Activated T-cell treated with anti-CD3 and anti-CD28 coated beads, Interleukin-2, amount 50 U/mL, for 4 hours (primary cell): ENCODE results near the gene TAT. TPM values are rescaled to one million over a fixed set of nuclear protein-coding genes. Genes with fewer than 3 reads are reported as not detected.
A peak's percentile ranks its signal among the peaks of the same experiment; 100 is the strongest.
"Not testable (repeated sequence)": the region's sequence is repeated elsewhere in the genome, so short reads cannot be mapped to it uniquely, and the experiment has no call there.

ENCODE experiments used
- ATAC-seq, 2 donors: fragments of 200-7000 bp; cut with Tn5 transposase; one replicate each; pipeline ENCODE4 v1.10.0; 2021
- DNase-seq: peaks from one replicate; pipeline ENCODE4 v3.0.0-alpha.2; 2020
- H3K27me3 Mint-ChIP-seq: one replicate; pipeline ENCODE4 v1.8.0; 2021; ENCODE audit warnings: low read depth, mixed read lengths
- H3K36me3 Mint-ChIP-seq: one replicate; pipeline ENCODE4 v1.8.0; 2022; ENCODE audit warnings: mixed read lengths; ENCODE audit not compliant: insufficient read depth
- H3K4me1 Mint-ChIP-seq: one replicate; pipeline ENCODE4 v1.8.0; 2021; ENCODE audit warnings: low read depth, mixed read lengths
- H3K4me3 Mint-ChIP-seq: one replicate; pipeline ENCODE4 v1.8.0; 2021; ENCODE audit warnings: mild to moderate bottlenecking, moderate library complexity, mixed read lengths
- H3K9me3 Mint-ChIP-seq: one replicate; pipeline ENCODE4 v1.8.0; 2021; ENCODE audit warnings: mixed read lengths
- total RNA-seq, 3 donors: library from RNA; stranded (reverse); gene quantifications; one replicate each; pipeline ENCODE4 v1.2.1, GENCODE V29; 2021

Gene TAT
- total RNA-seq, 3 donors from 2014 or later = 0.45 to 0.54 (median 0.48) TPM

DNA sequence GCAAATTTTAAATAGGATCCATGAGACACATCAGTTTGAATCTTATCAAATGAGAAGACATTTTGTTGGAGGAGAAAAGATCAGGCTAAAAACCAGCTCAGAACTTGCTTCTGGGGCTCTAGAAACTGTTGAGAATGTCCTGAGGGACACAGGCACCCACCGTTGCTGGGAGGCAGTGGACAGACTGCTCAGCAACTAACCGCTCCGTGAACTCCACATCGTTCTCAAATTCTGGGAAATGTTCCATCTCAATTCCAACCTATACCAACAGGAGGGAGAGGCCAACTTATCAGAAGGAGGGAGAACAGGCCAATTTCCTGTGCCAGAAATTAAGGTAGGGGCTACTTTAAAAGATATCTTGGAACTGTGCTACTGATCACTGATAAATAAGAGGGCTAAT, 8.3 kb downstream of the TAT start:
- H3K4me3 Mint-ChIP-seq = no peak overlapping the region
- H3K27me3 Mint-ChIP-seq = no peaks in the 10 kb centered on the region
- DNase-seq (no peak), ATAC-seq (no peak)
- no peaks in the 10 kb centered on the region for H3K9me3 Mint-ChIP-seq
- no peaks in the 10 kb centered on the region for H3K36me3 Mint-ChIP-seq
- peaks cover 16% of the 10 kb centered on the region for H3K4me1 Mint-ChIP-seq

DNA sequence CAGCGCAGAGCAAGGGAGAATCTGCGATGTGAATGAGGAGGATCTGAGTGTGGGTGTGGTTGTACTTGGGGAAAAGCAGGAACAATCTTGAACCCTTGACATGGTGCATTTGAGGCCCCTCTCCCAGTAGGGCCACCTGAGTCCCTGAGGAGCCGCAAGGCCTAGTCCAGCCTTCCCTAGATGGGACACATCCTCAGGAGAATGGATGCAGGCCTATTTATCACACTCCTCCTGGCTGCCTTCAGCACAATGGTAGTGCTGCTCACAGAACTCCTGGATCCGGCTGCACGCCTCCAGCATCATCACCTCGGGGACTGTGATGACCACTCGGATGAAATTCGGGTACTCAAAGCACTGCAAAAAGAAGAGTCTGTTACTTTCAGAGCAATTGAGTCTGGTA, 9.0 kb downstream of the TAT start:
- no peaks in the 10 kb centered on the region for H3K9me3 Mint-ChIP-seq
- ATAC-seq (no peak), DNase-seq (no peak)
- no peak overlapping the region for H3K4me3 Mint-ChIP-seq
- H3K36me3 Mint-ChIP-seq = no peaks in the 10 kb centered on the region
- H3K4me1 Mint-ChIP-seq = peaks cover 16% of the 10 kb centered on the region
- no peaks in the 10 kb centered on the region for H3K27me3 Mint-ChIP-seq

DNA sequence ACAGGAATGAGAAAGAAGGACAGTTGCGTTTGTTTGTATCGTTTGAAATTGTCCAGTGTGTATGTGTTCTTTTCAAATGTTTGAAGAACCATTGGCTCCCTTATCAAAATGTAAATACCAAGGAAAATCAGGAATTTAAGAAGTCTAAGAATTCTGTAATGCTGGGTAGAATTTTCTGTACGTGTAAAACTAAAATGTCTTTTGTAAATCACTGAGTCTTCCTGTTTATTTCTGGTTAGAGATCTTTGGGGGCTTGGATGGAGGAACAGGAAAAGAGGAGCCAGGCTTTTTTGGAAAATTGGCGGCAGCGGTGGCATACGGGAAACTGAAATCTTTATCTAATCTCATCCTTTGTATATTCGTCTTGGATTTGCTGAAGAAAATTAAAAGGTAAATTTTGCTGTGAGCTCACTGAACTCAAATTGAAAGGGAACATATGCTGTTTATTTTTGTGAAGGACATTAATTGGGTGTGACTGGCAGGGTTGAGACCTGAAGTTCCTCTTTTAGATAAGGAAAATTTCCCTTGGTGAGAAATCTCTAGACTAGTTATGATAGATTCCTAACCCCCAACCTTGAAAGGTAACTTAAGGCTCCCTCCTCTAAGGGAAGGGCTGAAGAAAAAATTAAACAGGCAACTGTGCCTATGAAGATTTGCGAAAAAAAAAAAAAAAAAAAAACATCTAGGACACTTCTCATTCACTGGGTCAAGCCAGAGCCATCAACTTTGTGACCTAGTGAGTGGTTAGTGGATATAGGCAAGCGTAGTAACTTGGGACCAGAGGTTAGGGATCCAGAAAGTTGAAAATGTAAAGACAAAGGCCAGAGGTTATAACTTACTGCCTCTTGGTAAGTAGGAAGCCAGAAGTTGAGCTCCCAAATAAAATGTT, 10.8 kb downstream of the TAT start:
- DNase-seq (no peak), ATAC-seq (no peak)
- Mint-ChIP-seq H3K4me3 (peak overlapping the region; percentile 89), H3K9me3 (peaks cover 8% of the 10 kb centered on the region), H3K36me3 (no peaks in the 10 kb centered on the region), H3K27me3 (no peaks in the 10 kb centered on the region), H3K4me1 (peaks cover 16% of the 10 kb centered on the region)

DNA sequence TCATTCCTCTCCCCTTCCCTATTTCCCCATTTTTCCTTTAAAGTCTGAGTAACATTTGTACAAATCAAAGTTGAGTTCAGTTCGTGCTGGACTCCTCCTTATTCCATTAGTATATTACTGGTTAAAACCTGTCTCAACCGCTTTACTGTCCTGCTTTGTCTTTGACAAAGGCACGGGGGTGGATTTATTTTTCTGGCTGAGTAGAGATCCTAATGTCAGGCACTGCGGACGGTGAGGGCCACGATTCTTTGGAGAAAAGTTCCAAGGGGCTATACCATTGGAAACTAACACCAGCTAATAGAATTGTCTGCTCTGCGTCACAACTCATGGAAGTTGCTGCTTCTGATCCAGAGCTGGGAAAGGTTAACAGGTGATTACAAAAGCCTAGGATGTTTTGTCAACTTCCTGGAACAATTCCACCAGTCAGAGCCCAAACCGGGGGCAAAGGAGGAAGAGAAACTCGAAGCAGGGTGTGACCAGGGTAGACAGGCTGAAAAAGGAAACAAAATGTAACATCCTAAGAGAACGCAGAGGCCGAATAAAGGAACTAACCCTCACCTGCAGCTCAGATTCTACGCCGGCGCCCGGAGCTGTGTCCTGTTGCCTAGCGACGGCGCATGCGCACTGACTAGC, 12.4 kb downstream of the TAT start:
- Mint-ChIP-seq H3K27me3 (no peaks in the 10 kb centered on the region), H3K36me3 (no peaks in the 10 kb centered on the region), H3K4me1 (peaks cover 16% of the 10 kb centered on the region), H3K4me3 (peak overlapping the region; percentile 89), H3K9me3 (peaks cover 8% of the 10 kb centered on the region)
- no peak for ATAC-seq
- no peak for DNase-seq

DNA sequence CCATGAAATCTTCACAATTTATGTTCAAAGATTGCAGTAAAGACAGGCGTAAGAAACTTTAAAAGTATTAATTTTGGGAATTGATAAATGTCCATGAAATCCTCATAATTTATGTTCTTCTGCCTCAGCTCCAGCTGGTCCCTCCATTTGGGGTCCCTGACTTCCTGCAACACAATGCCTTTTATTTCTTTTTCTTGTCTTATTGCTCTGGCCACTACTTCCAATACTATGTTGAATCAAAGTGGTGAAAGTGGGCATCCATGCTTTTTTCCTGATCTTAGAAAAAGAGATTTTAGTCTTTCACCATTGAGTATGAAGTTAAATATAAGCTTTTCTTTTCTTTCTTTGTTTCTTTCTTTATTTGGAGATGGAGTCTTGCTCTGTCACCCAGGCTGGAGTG, 14.3 kb downstream of the TAT start:
- peaks cover 16% of the 10 kb centered on the region for H3K4me1 Mint-ChIP-seq
- H3K27me3 Mint-ChIP-seq = no peaks in the 10 kb centered on the region
- no peak for ATAC-seq
- no peaks in the 10 kb centered on the region for H3K36me3 Mint-ChIP-seq
- H3K9me3 Mint-ChIP-seq = peaks cover 8% of the 10 kb centered on the region
- no peak overlapping the region for H3K4me3 Mint-ChIP-seq
- no peak for DNase-seq

DNA sequence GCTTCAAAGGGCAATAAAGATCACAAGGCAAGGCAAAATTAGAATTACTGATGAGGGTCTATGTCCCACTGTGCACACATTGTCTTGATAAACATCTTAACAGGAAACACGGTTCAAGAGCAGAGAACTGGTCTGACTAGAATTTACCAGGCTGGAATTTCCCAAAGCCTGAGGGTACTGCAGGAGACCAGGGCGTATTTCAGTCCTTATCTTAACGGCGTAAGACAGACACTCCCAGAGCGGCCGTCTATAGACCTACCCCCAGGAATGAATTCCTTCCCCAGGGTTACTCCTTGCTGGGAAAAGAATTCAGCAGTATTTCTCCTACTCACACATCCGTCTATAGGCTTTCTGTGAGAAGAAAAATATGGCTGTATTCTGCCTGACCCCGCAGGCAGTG, 15.0 kb downstream of the TAT start:
- not testable (repeated sequence) for ATAC-seq, H3K4me3 Mint-ChIP-seq, DNase-seq, H3K27me3 Mint-ChIP-seq, H3K36me3 Mint-ChIP-seq, H3K9me3 Mint-ChIP-seq
- H3K4me1 Mint-ChIP-seq = peaks cover 16% of the 10 kb centered on the region

DNA sequence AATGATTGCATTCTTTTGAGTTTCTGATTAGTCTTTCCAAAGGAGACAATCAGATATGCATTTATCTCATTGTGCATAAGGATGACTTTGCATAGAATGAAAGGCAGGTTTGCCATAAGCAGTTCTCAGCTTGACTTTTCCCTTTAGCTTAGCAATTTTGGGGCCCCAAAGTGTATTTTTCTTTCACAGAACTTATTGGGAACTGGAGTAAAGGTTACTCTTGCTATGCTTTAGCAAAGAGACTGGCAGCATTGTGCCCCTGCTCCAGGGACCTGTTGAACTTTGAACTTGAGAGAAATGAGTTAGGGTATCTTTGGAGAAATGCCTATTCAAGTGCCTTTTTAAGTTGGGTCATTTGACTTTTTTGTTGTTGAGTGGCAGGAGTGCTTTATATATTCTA, 17.0 kb downstream of the TAT start:
- no peak overlapping the region for H3K4me3 Mint-ChIP-seq
- ATAC-seq (no peak), DNase-seq (no peak)
- H3K9me3 Mint-ChIP-seq = peaks cover 8% of the 10 kb centered on the region
- no peaks in the 10 kb centered on the region for H3K36me3 Mint-ChIP-seq
- peaks cover 7% of the 10 kb centered on the region for H3K4me1 Mint-ChIP-seq
- H3K27me3 Mint-ChIP-seq = no peaks in the 10 kb centered on the region

DNA sequence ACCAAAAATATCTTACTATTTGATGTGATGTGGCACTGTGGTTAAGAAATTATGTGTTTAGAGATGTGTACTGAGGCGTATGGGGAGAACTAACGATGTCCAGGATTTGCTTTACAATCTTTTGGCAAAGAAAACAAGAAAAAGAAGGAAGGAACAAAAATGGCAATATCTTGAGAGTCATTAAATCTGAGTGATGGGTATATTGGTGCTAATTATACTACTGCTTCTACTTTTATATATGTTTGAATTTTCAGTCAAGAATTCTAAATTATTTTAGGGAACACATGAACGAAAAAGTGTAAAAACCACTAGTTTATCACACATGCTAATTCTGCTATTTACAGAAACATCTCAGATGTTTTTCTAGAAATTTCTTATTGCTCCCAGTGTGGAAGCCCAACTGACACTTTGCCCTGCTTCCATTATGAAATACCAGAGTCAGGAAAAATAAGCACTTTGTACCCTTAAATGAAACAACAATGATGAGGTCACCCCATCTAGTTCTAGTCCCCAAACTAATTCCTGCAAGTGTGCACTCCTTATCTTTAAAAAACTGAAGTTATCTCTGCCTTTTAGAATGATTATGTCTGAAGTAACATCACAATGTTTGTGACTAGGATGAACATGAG, 18.8 kb downstream of the TAT start:
- ATAC-seq (no peak), DNase-seq (no peak)
- Mint-ChIP-seq H3K9me3 (peaks cover 8% of the 10 kb centered on the region), H3K4me1 (no peaks in the 10 kb centered on the region), H3K4me3 (no peak overlapping the region), H3K27me3 (no peaks in the 10 kb centered on the region), H3K36me3 (no peaks in the 10 kb centered on the region)

DNA sequence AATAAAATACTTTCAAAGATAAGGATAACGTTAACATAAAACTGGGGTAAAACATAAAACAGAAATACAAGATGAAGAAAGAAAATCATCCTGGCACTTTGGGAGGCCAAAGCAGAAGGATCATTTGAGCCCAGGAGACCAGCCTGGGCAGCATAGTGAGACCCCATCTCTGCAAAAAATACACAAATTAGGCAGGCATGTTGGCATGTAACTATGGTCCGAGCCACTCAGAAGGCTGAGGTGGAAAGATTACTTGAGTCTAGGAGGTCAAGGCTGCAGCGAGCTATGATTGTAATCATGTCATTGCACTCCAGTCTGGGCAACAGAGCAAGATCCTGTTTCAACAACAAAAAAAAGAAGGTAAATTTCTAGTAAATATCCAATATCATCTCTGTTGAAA, 19.6 kb downstream of the TAT start:
- no peaks in the 10 kb centered on the region for H3K36me3 Mint-ChIP-seq
- H3K4me3 Mint-ChIP-seq = no peak overlapping the region
- peaks cover 4% of the 10 kb centered on the region for H3K9me3 Mint-ChIP-seq
- no peak for DNase-seq
- H3K27me3 Mint-ChIP-seq = no peaks in the 10 kb centered on the region
- ATAC-seq = no peak
- H3K4me1 Mint-ChIP-seq = no peaks in the 10 kb centered on the region

DNA sequence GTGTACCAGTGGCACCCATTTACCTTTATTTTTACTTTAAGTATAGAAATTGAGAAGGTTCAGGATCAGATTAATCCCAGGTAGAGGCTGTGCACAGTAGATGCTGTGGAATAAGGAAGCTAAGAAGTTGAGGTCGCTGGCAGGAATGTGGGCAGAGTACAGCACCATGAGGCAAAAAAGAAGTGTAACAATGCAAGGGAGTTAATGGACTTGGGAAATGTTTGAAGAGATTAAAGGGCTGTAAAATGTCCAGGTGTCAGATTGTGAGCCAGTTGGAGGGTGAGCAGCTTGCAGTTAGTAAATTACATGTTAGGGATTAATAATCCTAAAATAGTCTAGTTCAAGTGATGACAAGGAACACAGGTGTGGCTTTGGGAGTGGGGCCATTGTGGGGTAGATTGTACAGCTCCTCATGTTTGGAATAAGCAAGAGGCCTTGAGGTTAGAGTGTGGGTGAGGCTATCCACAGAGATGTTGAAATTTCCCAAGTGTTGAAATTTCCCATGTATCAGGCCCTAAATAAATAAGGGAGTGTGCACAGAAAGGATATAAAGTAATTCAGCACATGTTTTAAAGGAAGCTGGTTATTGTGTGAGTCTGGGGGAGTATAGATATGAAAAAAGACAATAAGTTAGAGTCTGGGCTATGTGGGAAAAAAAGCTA, 21.5 kb downstream of the TAT start:
- no peak overlapping the region for H3K4me3 Mint-ChIP-seq
- ATAC-seq = no peak
- H3K4me1 Mint-ChIP-seq = no peaks in the 10 kb centered on the region
- H3K36me3 Mint-ChIP-seq = no peaks in the 10 kb centered on the region
- H3K27me3 Mint-ChIP-seq = peaks cover 2% of the 10 kb centered on the region
- H3K9me3 Mint-ChIP-seq = no peaks in the 10 kb centered on the region
- DNase-seq = no peak

DNA sequence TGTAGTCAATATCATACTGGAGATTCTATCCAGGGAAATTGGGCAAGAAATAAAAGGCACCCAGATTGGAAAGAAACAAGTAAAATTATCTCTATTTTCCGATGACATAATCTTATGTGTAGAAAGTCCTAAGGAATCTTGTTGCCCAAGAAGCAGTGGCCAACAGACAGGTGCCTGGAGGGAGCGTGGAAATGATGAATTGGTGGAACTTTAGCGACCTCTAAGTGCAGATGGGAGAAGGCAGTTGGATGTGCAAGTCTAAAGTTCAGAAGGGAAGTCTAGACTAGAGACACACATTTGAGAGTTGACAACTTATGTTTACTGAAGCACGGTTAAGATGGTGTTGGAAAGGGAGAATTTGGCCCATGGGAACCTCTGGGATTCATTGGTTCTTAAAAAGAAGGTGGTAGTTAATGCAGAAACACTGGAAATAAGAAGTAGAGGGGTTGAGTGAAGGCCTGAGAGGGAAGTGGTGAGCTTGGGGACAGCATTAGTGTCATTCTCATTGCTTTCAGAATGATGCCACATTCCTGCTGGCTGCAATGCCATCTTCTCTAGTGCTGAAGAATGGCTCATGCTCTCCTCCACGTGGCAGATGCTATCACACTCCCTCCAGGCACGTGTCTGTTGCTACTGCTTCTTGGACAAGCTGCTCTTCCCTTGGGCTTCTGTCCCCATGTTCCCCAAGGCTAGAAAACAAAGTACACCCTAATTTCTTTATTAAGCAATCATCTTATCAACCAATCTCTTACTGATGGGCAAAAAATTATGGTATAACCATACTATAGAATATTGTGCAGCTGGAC, 24.0 kb downstream of the TAT start:
- no peaks in the 10 kb centered on the region for H3K4me1 Mint-ChIP-seq

DNA sequence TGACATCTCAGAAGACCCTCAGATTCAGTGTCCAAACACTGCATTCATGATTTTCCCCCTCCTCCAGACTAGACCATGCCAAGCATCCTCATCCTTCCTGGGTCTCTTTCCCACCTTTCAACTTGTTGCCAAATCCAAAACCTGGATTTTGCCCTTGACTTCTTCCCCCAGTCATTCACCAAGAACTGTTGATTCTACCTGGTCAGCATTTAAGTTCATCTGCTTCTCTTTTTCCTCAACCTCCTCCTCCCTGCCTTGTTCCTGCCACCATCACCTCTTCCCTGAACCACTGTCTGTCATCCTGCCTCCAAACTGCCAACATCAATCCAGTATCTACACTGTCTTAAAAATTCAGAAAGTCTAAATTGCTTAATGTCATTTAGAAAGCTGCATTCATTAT, 29.7 kb downstream of the TAT start:
- Mint-ChIP-seq H3K4me3 (no peak overlapping the region), H3K36me3 (no peaks in the 10 kb centered on the region), H3K27me3 (peaks cover 9% of the 10 kb centered on the region), H3K4me1 (peaks cover 2% of the 10 kb centered on the region), H3K9me3 (no peaks in the 10 kb centered on the region)
- ATAC-seq (no peak), DNase-seq (no peak)

More for the DNA sequence above, 24.0 kb downstream of the TAT start:
- peaks cover 6% of the 10 kb centered on the region for H3K27me3 Mint-ChIP-seq
- no peaks in the 10 kb centered on the region for H3K9me3 Mint-ChIP-seq
- H3K4me3 Mint-ChIP-seq = no peak overlapping the region
- DNase-seq (no peak), ATAC-seq (no peak)
- no peaks in the 10 kb centered on the region for H3K36me3 Mint-ChIP-seq

DNA sequence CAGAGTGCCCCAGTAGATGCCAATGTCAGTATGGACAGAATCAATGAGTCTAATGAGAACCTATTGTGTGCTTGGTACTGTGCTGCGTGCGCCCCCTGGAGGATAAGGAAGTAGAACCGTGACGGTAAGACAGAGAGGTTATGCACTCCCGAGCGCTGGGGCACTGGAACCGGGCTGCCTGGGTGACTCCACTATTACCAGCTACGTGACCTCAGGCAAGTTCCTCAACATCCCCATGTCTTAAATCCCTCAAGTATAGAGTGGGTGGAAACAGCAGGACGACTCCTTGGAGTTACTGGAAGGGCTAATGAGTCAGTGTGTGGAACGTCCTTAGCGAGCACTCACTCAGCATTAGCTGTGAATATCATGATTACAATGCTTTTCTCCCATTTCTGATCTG, 34.5 kb downstream of the TAT start:
- H3K27me3 Mint-ChIP-seq = peaks cover 4% of the 10 kb centered on the region
- ATAC-seq (peak; percentile 70 to 84), DNase-seq (peak; percentile 50)
- peaks cover 7% of the 10 kb centered on the region for H3K4me1 Mint-ChIP-seq
- H3K9me3 Mint-ChIP-seq = no peaks in the 10 kb centered on the region
- no peak overlapping the region for H3K4me3 Mint-ChIP-seq
- H3K36me3 Mint-ChIP-seq = no peaks in the 10 kb centered on the region

DNA sequence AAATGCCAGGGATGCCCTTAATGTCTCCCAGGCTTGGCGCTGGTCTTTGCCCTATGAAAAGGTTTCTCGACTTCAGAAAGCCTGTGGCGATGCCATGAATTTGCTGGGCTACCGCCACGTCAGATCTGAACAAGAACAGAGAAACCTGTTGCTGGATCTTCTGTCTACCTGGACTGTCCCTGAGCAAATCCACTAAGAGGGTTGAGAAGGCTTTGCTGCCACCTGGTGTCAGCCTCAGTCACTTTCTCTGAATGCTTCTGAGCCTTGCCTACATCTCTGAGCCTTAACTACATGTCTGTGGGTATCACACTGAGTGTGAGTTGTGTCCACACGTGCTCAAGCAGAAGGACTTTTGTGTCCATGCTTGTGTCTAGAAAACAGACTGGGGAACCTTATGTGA, 39.2 kb downstream of the TAT start:
- ATAC-seq = no peak
- H3K36me3 Mint-ChIP-seq = peaks cover 1% of the 10 kb centered on the region
- peaks cover 7% of the 10 kb centered on the region for H3K4me1 Mint-ChIP-seq

More for the DNA sequence above, 39.2 kb downstream of the TAT start:
- Mint-ChIP-seq H3K4me3 (no peak overlapping the region), H3K27me3 (peaks cover 6% of the 10 kb centered on the region), H3K9me3 (no peaks in the 10 kb centered on the region)
- peak; percentile 8 for DNase-seq
